ENCODE results near the gene PROSER2. TPM values are rescaled to one million over a fixed set of nuclear protein-coding genes. Genes with fewer than 3 reads are reported as not detected.

PROSER2 gene
- total RNA-seq, 1 donor from 2014 or later, result 7.1 TPM

DNA sequence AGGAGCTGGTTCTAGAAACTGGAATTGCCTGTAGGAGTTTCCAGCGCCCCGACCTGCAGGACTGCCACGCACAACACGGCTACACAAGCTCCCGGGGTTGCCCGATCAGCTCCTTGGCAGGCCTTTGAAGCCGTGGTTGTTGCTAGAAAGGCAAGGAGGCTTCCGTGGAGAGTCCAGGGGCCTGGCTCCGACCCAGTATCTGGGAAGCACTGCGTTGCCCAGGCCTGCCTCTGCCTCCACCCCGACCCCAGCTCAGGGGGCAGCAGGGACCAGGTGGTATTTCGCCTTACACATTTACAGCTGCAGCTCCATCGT, 54.4 kb downstream of the PROSER2 start:
- TF ChIP-seq, protein P1, sequence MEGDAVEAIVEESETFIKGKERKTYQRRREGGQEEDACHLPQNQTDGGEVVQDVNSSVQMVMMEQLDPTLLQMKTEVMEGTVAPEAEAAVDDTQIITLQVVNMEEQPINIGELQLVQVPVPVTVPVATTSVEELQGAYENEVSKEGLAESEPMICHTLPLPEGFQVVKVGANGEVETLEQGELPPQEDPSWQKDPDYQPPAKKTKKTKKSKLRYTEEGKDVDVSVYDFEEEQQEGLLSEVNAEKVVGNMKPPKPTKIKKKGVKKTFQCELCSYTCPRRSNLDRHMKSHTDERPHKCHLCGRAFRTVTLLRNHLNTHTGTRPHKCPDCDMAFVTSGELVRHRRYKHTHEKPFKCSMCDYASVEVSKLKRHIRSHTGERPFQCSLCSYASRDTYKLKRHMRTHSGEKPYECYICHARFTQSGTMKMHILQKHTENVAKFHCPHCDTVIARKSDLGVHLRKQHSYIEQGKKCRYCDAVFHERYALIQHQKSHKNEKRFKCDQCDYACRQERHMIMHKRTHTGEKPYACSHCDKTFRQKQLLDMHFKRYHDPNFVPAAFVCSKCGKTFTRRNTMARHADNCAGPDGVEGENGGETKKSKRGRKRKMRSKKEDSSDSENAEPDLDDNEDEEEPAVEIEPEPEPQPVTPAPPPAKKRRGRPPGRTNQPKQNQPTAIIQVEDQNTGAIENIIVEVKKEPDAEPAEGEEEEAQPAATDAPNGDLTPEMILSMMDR (IDR thresholded peaks at IDR 0.05), result no peak
- Mint-ChIP-seq H3K27ac (ENCODE audit: unreplicated experiment) (no peak overlapping the region), H3K4me3 (ENCODE audit: unreplicated experiment) (no peak overlapping the region), H3K27me3 (ENCODE audit: unreplicated experiment) (no peaks in the 10 kb centered on the region), H3K36me3 (ENCODE audit: unreplicated experiment) (no peaks in the 10 kb centered on the region), H3K4me1 (ENCODE audit: unreplicated experiment) (peaks cover 34% of the 10 kb centered on the region), H3K9me3 (ENCODE audit: unreplicated experiment) (no peaks in the 10 kb centered on the region)
- no peak for DNase-seq (ENCODE audit: extremely low spot score, unreplicated experiment)

DNA sequence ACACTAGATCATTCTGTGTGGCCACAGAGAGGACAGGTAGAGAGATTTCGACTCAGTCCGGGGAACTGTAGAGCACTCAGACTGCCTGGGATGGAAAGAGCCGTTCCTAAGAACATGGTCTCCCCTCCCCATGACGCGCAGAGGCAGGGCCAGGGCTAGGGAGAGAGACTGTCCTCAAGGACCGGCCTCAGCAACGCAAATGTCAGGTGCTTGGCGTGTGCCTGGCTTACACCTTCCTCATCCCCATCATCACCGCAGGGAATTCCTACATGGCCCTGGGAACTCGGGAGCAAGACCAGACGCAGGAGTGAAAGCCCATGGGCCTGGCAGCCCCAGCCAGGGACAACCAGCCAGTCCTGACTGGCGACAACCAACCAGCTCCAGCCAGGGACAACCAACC, 55.6 kb downstream of the PROSER2 start:
- Mint-ChIP-seq H3K4me1 (ENCODE audit: unreplicated experiment) (peaks cover 34% of the 10 kb centered on the region), H3K36me3 (ENCODE audit: unreplicated experiment) (no peaks in the 10 kb centered on the region), H3K4me3 (ENCODE audit: unreplicated experiment) (no peak overlapping the region), H3K9me3 (ENCODE audit: unreplicated experiment) (no peaks in the 10 kb centered on the region), H3K27me3 (ENCODE audit: unreplicated experiment) (no peaks in the 10 kb centered on the region), H3K27ac (ENCODE audit: unreplicated experiment) (no peak overlapping the region)
- TF ChIP-seq, protein P1 (IDR thresholded peaks at IDR 0.05), result no peak
- no peak for DNase-seq (ENCODE audit: extremely low spot score, unreplicated experiment)

DNA sequence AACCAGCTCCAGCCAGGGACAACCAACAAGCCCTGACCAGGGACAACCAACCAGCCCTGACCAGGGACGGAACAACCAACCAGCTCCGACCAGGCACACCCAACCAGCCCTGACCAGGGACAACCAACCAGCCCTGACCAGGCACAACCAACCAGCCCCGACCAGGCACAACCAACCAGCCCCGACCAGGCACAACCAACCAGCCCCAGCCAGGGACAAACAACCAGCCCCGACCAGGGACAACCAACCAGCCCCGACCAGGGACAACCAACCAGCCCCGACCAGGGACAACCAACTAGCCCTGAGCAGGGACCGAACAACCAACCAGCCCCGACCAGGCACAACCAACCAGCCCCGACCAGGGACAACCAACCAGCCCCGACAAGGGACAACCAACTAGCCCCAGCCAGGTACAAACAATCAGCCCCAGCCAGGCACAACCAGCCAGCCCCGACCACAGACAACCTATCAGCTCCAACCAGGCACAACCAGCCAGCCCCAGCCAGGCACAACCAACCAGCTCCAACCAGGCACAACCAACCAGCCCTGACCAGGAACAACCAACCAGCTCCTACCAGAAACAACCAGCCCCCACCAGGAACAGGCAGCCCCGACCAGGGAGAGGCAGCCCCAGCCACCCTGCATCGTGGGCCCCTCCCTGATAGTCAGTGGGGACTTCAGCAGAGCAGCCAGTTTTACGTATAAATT, 56.4 kb downstream of the PROSER2 start:
- Mint-ChIP-seq H3K36me3 (ENCODE audit: unreplicated experiment) (no peaks in the 10 kb centered on the region), H3K4me3 (ENCODE audit: unreplicated experiment) (no peak overlapping the region), H3K27ac (ENCODE audit: unreplicated experiment) (peak overlapping the region; percentile 84), H3K4me1 (ENCODE audit: unreplicated experiment) (peaks cover 31% of the 10 kb centered on the region), H3K9me3 (ENCODE audit: unreplicated experiment) (no peaks in the 10 kb centered on the region), H3K27me3 (ENCODE audit: unreplicated experiment) (no peaks in the 10 kb centered on the region)
- TF ChIP-seq, protein P1 (IDR thresholded peaks at IDR 0.05), result no peak
- no peak for DNase-seq (ENCODE audit: extremely low spot score, unreplicated experiment)

DNA sequence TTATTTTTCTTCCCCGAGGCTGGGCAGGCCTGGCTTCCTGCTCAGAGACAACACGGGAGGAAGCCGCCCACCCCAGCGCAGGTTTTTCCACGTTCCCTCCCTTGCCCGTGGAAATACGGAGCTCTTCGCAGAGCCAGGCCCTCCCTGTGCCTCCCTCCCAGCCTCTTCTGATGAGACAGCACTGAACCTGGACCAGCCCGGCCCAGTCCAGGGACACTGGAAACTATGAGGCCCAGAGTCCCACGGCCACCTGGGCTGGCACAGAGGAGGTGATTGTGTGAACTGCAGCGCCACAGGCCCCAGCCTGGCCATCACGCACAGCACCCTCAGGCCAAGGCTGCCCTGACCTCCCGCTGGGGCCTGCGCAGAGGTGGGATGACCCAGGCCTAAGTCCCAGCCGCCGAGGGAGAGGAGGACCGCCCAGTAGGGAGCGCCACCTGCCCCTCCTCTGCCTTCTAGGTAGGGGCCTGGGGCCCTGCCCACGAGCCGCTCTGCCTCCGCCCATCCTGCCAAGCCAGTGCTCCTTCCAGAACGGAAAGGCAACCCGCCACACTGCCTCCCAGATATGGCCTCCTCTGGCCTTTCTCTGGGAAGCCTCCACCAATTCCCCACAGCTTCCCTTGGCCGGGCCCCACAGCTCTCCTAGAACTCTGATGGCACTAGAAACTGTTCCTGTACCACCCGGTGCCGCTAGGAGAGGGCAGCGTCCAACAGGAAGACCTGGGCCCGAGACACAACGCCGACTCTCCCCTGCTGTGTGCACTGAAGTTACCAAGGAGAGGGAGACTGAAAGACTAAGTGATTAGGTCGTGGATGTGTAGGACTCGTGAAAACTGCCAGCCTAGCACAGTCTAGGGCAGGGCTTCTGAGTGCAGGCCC, 57.2 kb downstream of the PROSER2 start:
- Mint-ChIP-seq H3K4me1 (ENCODE audit: unreplicated experiment) (peaks cover 22% of the 10 kb centered on the region), H3K27me3 (ENCODE audit: unreplicated experiment) (no peaks in the 10 kb centered on the region), H3K4me3 (ENCODE audit: unreplicated experiment) (no peak overlapping the region), H3K27ac (ENCODE audit: unreplicated experiment) (peak overlapping the region; percentile 84), H3K36me3 (ENCODE audit: unreplicated experiment) (no peaks in the 10 kb centered on the region), H3K9me3 (ENCODE audit: unreplicated experiment) (no peaks in the 10 kb centered on the region)
- no peak for DNase-seq (ENCODE audit: extremely low spot score, unreplicated experiment)
- TF ChIP-seq, protein P1 (IDR thresholded peaks at IDR 0.05), result no peak

DNA sequence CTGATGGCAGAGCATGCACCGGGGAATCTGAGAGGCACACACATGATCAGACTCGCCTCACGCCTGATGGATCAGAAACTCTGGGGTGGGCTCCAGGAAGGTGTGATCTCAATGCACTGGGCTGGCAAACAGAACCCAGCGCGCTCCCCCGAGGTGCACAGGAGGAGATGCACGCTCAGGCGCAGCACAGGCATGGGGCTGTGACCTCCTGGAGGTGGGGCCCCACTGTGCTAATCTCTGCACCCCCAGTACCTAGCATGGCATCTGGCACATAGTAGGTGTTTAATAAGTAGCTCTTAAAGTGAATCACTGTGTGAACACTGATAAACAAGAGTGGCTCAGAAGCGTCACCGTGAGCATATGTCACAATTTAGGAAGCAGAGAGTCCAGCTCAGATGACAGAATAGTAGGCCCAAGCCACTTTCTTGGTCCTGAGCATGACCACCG, 57.9 kb downstream of the PROSER2 start:
- Mint-ChIP-seq H3K27me3 (ENCODE audit: unreplicated experiment) (no peaks in the 10 kb centered on the region), H3K9me3 (ENCODE audit: unreplicated experiment) (no peaks in the 10 kb centered on the region), H3K27ac (ENCODE audit: unreplicated experiment) (no peak overlapping the region), H3K4me3 (ENCODE audit: unreplicated experiment) (no peak overlapping the region), H3K4me1 (ENCODE audit: unreplicated experiment) (peaks cover 15% of the 10 kb centered on the region), H3K36me3 (ENCODE audit: unreplicated experiment) (no peaks in the 10 kb centered on the region)
- no peak for DNase-seq (ENCODE audit: extremely low spot score, unreplicated experiment)
- TF ChIP-seq, protein P1 (IDR thresholded peaks at IDR 0.05), result no peak

Data from osteocyte (in vitro differentiated cells).